WTC11 (cell line): ENCODE measurements around the gene CDK9. TPM values are rescaled to one million over a fixed set of nuclear protein-coding genes. Genes with fewer than 3 reads are reported as not detected.

Source experiments
- ATAC-seq: fragments of 200-7000 bp; cut with Tn5 transposase; 2 replicates; pipeline ENCODE4 v1.10.0; 2021; ENCODE audit warnings: mild to moderate bottlenecking, moderate library complexity
- CTCF ChIA-PET: fragments of 300-600 bp; sonication (Branson Sonifier 250); formaldehyde crosslinking; loops from one replicate; lab custom pipeline; 2021; ENCODE audit warnings: antibody characterized with exemption; lab: Charles Lee
- POLR2A ChIA-PET: fragments of 350-600 bp; sonication (Branson Sonifier 250); formaldehyde crosslinking; loops from one replicate; lab custom pipeline; 2021; ENCODE audit warnings: antibody characterized with exemption; lab: Charles Lee
- DNase-seq: peaks from one replicate; pipeline ENCODE4 v3.0.0; 2021; ENCODE audit warnings: low spot score
- H3K27ac Mint-ChIP-seq: 2 replicates; pipeline ENCODE4 v1.8.0; 2021; ENCODE audit warnings: mixed read lengths
- H3K27me3 Mint-ChIP-seq: 2 replicates; pipeline ENCODE4 v1.8.0; 2021; ENCODE audit warnings: low read depth, mild to moderate bottlenecking, moderate library complexity, mixed read lengths
- H3K36me3 Mint-ChIP-seq: 2 replicates; pipeline ENCODE4 v1.8.0; 2021; ENCODE audit warnings: mixed read lengths
- H3K4me1 Mint-ChIP-seq: 2 replicates; pipeline ENCODE4 v1.8.0; 2022; ENCODE audit warnings: mixed read lengths
- H3K4me3 Mint-ChIP-seq: 2 replicates; pipeline ENCODE4 v1.8.0; 2021; ENCODE audit warnings: mild to moderate bottlenecking, moderate library complexity, mixed read lengths
- H3K9me3 Mint-ChIP-seq: 2 replicates; pipeline ENCODE4 v1.8.0; 2021; ENCODE audit warnings: mixed read lengths
- E2F5 ChIP-seq: sonication (generic); formaldehyde crosslinking; IDR thresholded peaks from 2 replicates; pipeline ENCODE4 v1.8.1; 2022; ENCODE audit warnings: mild to moderate bottlenecking, moderate library complexity, missing genetic modification reagents
- ESRRA ChIP-seq: sonication (generic); formaldehyde crosslinking; IDR thresholded peaks from 2 replicates; pipeline ENCODE4 v1.8.1; 2022; ENCODE audit warnings: mild to moderate bottlenecking, missing genetic modification reagents, borderline replicate concordance
- FOXJ3 ChIP-seq: sonication (generic); formaldehyde crosslinking; IDR thresholded peaks from 2 replicates; pipeline ENCODE4 v1.9.0; 2021; ENCODE audit warnings: missing genetic modification reagents, mild to moderate bottlenecking, borderline replicate concordance
- GRHL2 ChIP-seq: fragments of 250-450 bp; sonication (Bioruptor Pico); IDR thresholded peaks from 2 replicates; pipeline ENCODE4 v1.8.0; 2022; ENCODE audit warnings: mild to moderate bottlenecking, moderate library complexity; ENCODE audit not compliant: insufficient replicate concordance, severe bottlenecking
- GTF2I ChIP-seq: fragments of 250-450 bp; sonication (Bioruptor Pico); conservative IDR thresholded peaks from 2 replicates; pipeline ENCODE4 v1.4.0; 2021; ENCODE audit warnings: mild to moderate bottlenecking
- IRF2 ChIP-seq: sonication (generic); formaldehyde crosslinking; IDR thresholded peaks from 2 replicates; pipeline ENCODE4 v1.8.0; 2022; ENCODE audit warnings: low read depth, missing genetic modification reagents, borderline replicate concordance
- JUN ChIP-seq: sonication (generic); formaldehyde crosslinking; IDR thresholded peaks from 2 replicates; pipeline ENCODE4 v1.8.0; 2023; ENCODE audit warnings: mild to moderate bottlenecking, missing genetic modification reagents
- KAT7 ChIP-seq: sonication (generic); formaldehyde crosslinking; IDR thresholded peaks from 2 replicates; pipeline ENCODE4 v1.8.1; 2023; ENCODE audit warnings: missing genetic modification reagents, mild to moderate bottlenecking, borderline replicate concordance
- NFYB ChIP-seq: sonication (generic); formaldehyde crosslinking; conservative IDR thresholded peaks from 2 replicates; pipeline ENCODE4 v1.8.0; 2022; ENCODE audit warnings: low read depth, missing genetic modification reagents
- NR2C2 ChIP-seq: sonication (generic); formaldehyde crosslinking; IDR thresholded peaks from 2 replicates; pipeline ENCODE4 v1.8.0; 2022; ENCODE audit warnings: mild to moderate bottlenecking, missing genetic modification reagents
- OVOL2 ChIP-seq: fragments of 250-450 bp; sonication (Bioruptor Pico); IDR thresholded peaks from 2 replicates; pipeline ENCODE4 v1.9.0; 2021; ENCODE audit warnings: mild to moderate bottlenecking, borderline replicate concordance
- PRRX2 ChIP-seq: fragments of 250-450 bp; sonication (Bioruptor Pico); IDR thresholded peaks from 2 replicates; pipeline ENCODE4 v1.8.0; 2021; ENCODE audit warnings: mild to moderate bottlenecking
- RELA ChIP-seq: sonication (generic); formaldehyde crosslinking; IDR thresholded peaks from 2 replicates; pipeline ENCODE4 v1.8.1; 2022; ENCODE audit warnings: missing genetic modification reagents, mild to moderate bottlenecking, borderline replicate concordance
- USF1 ChIP-seq: sonication (generic); formaldehyde crosslinking; IDR thresholded peaks from 2 replicates; pipeline ENCODE4 v1.8.0; 2022; ENCODE audit warnings: mild to moderate bottlenecking, missing genetic modification reagents
- ZNF317 ChIP-seq: sonication (generic); formaldehyde crosslinking; IDR thresholded peaks from 2 replicates; pipeline ENCODE4 v1.8.1; 2023; ENCODE audit warnings: low read depth, mild to moderate bottlenecking, moderate library complexity, missing genetic modification reagents, borderline replicate concordance
- ZNF396 ChIP-seq: fragments of 250-450 bp; sonication (Bioruptor Pico); IDR thresholded peaks from 2 replicates; pipeline ENCODE4 v1.8.0; 2021; ENCODE audit warnings: mild to moderate bottlenecking, moderate library complexity, borderline replicate concordance
- ZNF425 ChIP-seq: fragments of 250-450 bp; sonication (Bioruptor Pico); conservative IDR thresholded peaks from 2 replicates; pipeline ENCODE4 v1.9.0; 2021; ENCODE audit warnings: mild to moderate bottlenecking
- ZNF671 ChIP-seq: fragments of 250-450 bp; sonication (Bioruptor Pico); IDR thresholded peaks from 2 replicates; pipeline ENCODE4 v1.8.0; 2021; ENCODE audit warnings: mild to moderate bottlenecking
- total RNA-seq: library from RNA; stranded (reverse); gene quantifications from 3 replicates; pipeline ENCODE4 v1.2.3, GENCODE V29; 2021
- TF ChIP-seq, protein P1 (sequence below): sonication (generic); formaldehyde crosslinking; IDR thresholded peaks from 2 replicates; pipeline ENCODE4 v1.8.1; 2022; ENCODE audit warnings: low read depth, mild to moderate bottlenecking, moderate library complexity, missing genetic modification reagents, borderline replicate concordance
- TF ChIP-seq, protein P2 (sequence below): sonication (generic); formaldehyde crosslinking; IDR thresholded peaks from 2 replicates; pipeline ENCODE4 v1.8.0; 2023; ENCODE audit warnings: missing genetic modification reagents
- TF ChIP-seq, protein P3 (sequence below): fragments of 250-450 bp; sonication (Bioruptor Pico); IDR thresholded peaks from 2 replicates; pipeline ENCODE4 v1.9.0; 2021; ENCODE audit warnings: mild to moderate bottlenecking, borderline replicate concordance
- TF ChIP-seq, protein P4 (sequence below): fragments of 250-450 bp; sonication (Bioruptor Pico); IDR thresholded peaks from 2 replicates; pipeline ENCODE4 v2.1.2; 2022; ENCODE audit warnings: mild to moderate bottlenecking, moderate library complexity

CDK9 gene
- total RNA-seq, 1 experiment from 2014 or later: 111 TPM

GRCh38 chr9:127761061-127761460 lies 24.8 kb upstream of the CDK9 start:
- Mint-ChIP-seq H3K4me3 (no peak overlapping the region), H3K27me3 (peaks cover 19% of the 10 kb centered on the region), H3K9me3 (no peaks in the 10 kb centered on the region), H3K36me3 (no peaks in the 10 kb centered on the region), H3K4me1 (peaks cover 30% of the 10 kb centered on the region), H3K27ac (no peak overlapping the region)
- no peak for ATAC-seq
- ChIA-PET POLR2A (interaction anchor here (1.0 kb wide), 1 partner anchor 19 kb away, joined by 3 read pairs; no protein-coding TSS in a partner anchor), CTCF (interaction anchor here (0.7 to 2.3 kb wide), 3 partner anchors 10 to 160 kb away, joined by 3 to 7 read pairs (median 5); partner anchors contain the start of gene TOR2A)
- TF ChIP-seq RELA (CRISPR knock-in tag) (no peak), ZNF317 (CRISPR knock-in tag) (no peak), NR2C2 (CRISPR knock-in tag) (no peak), E2F5 (CRISPR knock-in tag) (no peak), KAT7 (no peak), ZNF425 (CRISPR knock-in tag) (no peak), NFYB (CRISPR knock-in tag) (no peak)
- DNase-seq: no peak

DNA sequence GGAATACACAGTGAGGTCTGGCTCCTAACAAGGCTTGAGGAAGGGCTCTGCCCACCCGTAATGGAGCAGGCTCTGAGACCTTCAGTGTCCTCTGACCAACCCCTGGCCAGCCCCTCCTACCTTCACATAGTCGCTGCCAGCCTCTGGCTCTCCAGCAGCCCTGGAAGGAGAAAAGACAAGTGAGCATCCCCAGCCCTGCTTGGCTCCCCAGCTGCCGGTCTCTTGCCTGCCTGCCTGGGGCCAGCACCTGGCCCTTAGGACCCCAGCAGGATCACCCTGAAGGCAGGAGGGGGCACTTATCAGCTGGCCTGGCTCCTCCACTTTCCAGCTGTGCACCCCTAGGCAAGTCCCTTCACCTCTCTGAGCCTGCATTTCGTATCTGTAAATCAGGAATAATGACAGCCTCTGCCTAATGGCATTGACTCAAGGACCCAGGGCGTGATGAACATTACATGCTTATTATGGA lies 24.3 kb upstream of the CDK9 start:
- no peak overlapping the region for H3K27ac Mint-ChIP-seq
- peaks cover 30% of the 10 kb centered on the region for H3K4me1 Mint-ChIP-seq
- peaks cover 18% of the 10 kb centered on the region for H3K27me3 Mint-ChIP-seq
- H3K4me3 Mint-ChIP-seq: no peak overlapping the region
- no peaks in the 10 kb centered on the region for H3K9me3 Mint-ChIP-seq
- no peaks in the 10 kb centered on the region for H3K36me3 Mint-ChIP-seq
- CTCF ChIA-PET: interaction anchor here (0.7 to 3.1 kb wide), 4 partner anchors 10 to 160 kb away, joined by 3 to 30 read pairs (median 6); partner anchors contain the start of gene TOR2A
- DNase-seq: no peak
- ATAC-seq: no peak; the same call in 1 of the 2 replicates
- TF ChIP-seq, protein P1, sequence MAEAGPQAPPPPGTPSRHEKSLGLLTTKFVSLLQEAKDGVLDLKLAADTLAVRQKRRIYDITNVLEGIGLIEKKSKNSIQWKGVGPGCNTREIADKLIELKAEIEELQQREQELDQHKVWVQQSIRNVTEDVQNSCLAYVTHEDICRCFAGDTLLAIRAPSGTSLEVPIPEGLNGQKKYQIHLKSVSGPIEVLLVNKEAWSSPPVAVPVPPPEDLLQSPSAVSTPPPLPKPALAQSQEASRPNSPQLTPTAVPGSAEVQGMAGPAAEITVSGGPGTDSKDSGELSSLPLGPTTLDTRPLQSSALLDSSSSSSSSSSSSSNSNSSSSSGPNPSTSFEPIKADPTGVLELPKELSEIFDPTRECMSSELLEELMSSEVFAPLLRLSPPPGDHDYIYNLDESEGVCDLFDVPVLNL: no peak
- TF ChIP-seq IRF2 (CRISPR knock-in tag) (no peak), FOXJ3 (CRISPR knock-in tag) (no peak), OVOL2 (CRISPR knock-in tag) (no peak), JUN (CRISPR knock-in tag) (no peak), GTF2I (CRISPR knock-in tag) (no peak), GRHL2 (no peak), ESRRA (no peak), PRRX2 (CRISPR knock-in tag) (no peak), ZNF396 (CRISPR knock-in tag) (no peak), USF1 (CRISPR knock-in tag) (no peak), ZNF671 (no peak)
- TF ChIP-seq, protein P2, sequence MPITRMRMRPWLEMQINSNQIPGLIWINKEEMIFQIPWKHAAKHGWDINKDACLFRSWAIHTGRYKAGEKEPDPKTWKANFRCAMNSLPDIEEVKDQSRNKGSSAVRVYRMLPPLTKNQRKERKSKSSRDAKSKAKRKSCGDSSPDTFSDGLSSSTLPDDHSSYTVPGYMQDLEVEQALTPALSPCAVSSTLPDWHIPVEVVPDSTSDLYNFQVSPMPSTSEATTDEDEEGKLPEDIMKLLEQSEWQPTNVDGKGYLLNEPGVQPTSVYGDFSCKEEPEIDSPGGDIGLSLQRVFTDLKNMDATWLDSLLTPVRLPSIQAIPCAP: no peak
- TF ChIP-seq, protein P3, sequence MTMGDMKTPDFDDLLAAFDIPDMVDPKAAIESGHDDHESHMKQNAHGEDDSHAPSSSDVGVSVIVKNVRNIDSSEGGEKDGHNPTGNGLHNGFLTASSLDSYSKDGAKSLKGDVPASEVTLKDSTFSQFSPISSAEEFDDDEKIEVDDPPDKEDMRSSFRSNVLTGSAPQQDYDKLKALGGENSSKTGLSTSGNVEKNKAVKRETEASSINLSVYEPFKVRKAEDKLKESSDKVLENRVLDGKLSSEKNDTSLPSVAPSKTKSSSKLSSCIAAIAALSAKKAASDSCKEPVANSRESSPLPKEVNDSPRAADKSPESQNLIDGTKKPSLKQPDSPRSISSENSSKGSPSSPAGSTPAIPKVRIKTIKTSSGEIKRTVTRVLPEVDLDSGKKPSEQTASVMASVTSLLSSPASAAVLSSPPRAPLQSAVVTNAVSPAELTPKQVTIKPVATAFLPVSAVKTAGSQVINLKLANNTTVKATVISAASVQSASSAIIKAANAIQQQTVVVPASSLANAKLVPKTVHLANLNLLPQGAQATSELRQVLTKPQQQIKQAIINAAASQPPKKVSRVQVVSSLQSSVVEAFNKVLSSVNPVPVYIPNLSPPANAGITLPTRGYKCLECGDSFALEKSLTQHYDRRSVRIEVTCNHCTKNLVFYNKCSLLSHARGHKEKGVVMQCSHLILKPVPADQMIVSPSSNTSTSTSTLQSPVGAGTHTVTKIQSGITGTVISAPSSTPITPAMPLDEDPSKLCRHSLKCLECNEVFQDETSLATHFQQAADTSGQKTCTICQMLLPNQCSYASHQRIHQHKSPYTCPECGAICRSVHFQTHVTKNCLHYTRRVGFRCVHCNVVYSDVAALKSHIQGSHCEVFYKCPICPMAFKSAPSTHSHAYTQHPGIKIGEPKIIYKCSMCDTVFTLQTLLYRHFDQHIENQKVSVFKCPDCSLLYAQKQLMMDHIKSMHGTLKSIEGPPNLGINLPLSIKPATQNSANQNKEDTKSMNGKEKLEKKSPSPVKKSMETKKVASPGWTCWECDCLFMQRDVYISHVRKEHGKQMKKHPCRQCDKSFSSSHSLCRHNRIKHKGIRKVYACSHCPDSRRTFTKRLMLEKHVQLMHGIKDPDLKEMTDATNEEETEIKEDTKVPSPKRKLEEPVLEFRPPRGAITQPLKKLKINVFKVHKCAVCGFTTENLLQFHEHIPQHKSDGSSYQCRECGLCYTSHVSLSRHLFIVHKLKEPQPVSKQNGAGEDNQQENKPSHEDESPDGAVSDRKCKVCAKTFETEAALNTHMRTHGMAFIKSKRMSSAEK (CRISPR knock-in tag): no peak
- TF ChIP-seq, protein P4, sequence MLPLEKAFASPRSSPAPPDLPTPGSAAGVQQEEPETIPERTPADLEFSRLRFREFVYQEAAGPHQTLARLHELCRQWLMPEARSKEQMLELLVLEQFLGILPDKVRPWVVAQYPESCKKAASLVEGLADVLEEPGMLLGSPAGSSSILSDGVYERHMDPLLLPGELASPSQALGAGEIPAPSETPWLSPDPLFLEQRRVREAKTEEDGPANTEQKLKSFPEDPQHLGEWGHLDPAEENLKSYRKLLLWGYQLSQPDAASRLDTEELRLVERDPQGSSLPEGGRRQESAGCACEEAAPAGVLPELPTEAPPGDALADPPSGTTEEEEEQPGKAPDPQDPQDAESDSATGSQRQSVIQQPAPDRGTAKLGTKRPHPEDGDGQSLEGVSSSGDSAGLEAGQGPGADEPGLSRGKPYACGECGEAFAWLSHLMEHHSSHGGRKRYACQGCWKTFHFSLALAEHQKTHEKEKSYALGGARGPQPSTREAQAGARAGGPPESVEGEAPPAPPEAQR (CRISPR knock-in tag): no peak
- POLR2A ChIA-PET: interaction anchor here (1.0 kb wide), 1 partner anchor 19 kb away, joined by 3 read pairs; no protein-coding TSS in a partner anchor
